GM18511 (cell line): ENCODE results near the gene SPACA4.
"Not testable (repeated sequence)": the region's sequence is repeated elsewhere in the genome, so short reads cannot be mapped to it uniquely, and the experiment has no call there.

Source experiments
- ATAC-seq: cut with Tn5 transposase; IDR thresholded peaks from one replicate; pipeline ENCODE4 v1.9.1; 2021; ENCODE audit warnings: mild to moderate bottlenecking, moderate library complexity; ENCODE audit not compliant: unreplicated experiment

Gene SPACA4

GRCh38 chr19:48606463-48607358, at the start of gene SPACA4:
TSS of gene SPACA4 (plus strand) at chr19:48606742. CDS start at chr19:48606979, 237 bp downstream.
- ATAC-seq = no peak

GRCh38 chr19:48556825-48557224, 49.7 kb upstream of the SPACA4 start:
- ATAC-seq = no peak

GRCh38 chr19:48558018-48558684, 48.4 kb upstream of the SPACA4 start:
- no peak for ATAC-seq

GRCh38 chr19:48560095-48560530, 46.4 kb upstream of the SPACA4 start:
- no peak for ATAC-seq

GRCh38 chr19:48561412-48561811, 45.1 kb upstream of the SPACA4 start:
- ATAC-seq = no peak

GRCh38 chr19:48565090-48565489, 41.5 kb upstream of the SPACA4 start:
- ATAC-seq = no peak

- no peak for ATAC-seq
Observed at GRCh38 chr19:48568345-48568886, 38.1 kb upstream of the SPACA4 start.

GRCh38 chr19:48569814-48570213, 36.7 kb upstream of the SPACA4 start:
- ATAC-seq = no peak

GRCh38 chr19:48571378-48572162, 35.0 kb upstream of the SPACA4 start:
- no peak for ATAC-seq

- ATAC-seq = no peak
Observed at GRCh38 chr19:48573163-48573505, 33.4 kb upstream of the SPACA4 start.

- no peak for ATAC-seq
Observed at GRCh38 chr19:48575931-48576622, 30.5 kb upstream of the SPACA4 start.

- ATAC-seq = not testable (repeated sequence)
Observed at GRCh38 chr19:48577908-48578307, 28.6 kb upstream of the SPACA4 start.

GRCh38 chr19:48578891-48579290, 27.7 kb upstream of the SPACA4 start:
- ATAC-seq = no peak

- ATAC-seq = no peak
Observed at GRCh38 chr19:48582168-48582567, 24.4 kb upstream of the SPACA4 start.

- ATAC-seq = no peak
Observed at GRCh38 chr19:48587387-48587786, 19.2 kb upstream of the SPACA4 start.

- no peak for ATAC-seq
Observed at GRCh38 chr19:48588670-48589401, 17.7 kb upstream of the SPACA4 start.

GRCh38 chr19:48591021-48591420, 15.5 kb upstream of the SPACA4 start:
- ATAC-seq = no peak

- no peak for ATAC-seq
Observed at GRCh38 chr19:48595171-48595570, 11.4 kb upstream of the SPACA4 start.

GRCh38 chr19:48595833-48596232, 10.7 kb upstream of the SPACA4 start:
- no peak for ATAC-seq

GRCh38 chr19:48596237-48596636, 10.3 kb upstream of the SPACA4 start:
- ATAC-seq = no peak
